Osteoblast (primary cell): ENCODE results near the gene WRNIP1. TPM values are rescaled to one million over a fixed set of nuclear protein-coding genes. Genes with fewer than 3 reads are reported as not detected.

Experiments
- DNase-seq: peaks from one replicate; pipeline ENCODE4 v3.0.0; 2011; ENCODE audit warnings: low spot score, mixed read lengths; ENCODE audit not compliant: insufficient read length; ENCODE audit errors: missing footprints
- H2AFZ ChIP-seq: 2 replicates; pipeline ENCODE4 v1.6.0; 2011; ENCODE audit warnings: mild to moderate bottlenecking, low read length
- H3K27ac ChIP-seq: 2 replicates; pipeline ENCODE4 v1.5.1; 2011; ENCODE audit warnings: mild to moderate bottlenecking, low read depth, low read length, moderate library complexity
- H3K27me3 ChIP-seq: 2 replicates; pipeline ENCODE4 v1.6.0; 2012; ENCODE audit warnings: mild to moderate bottlenecking, control low read depth, inconsistent platforms, low read length, moderate library complexity; ENCODE audit not compliant: insufficient read depth
- H3K36me3 ChIP-seq: 2 replicates; pipeline ENCODE4 v1.5.1; 2011; ENCODE audit warnings: mild to moderate bottlenecking, low read length, control low read depth, moderate library complexity; ENCODE audit not compliant: insufficient read depth
- H3K4me1 ChIP-seq: 2 replicates; pipeline ENCODE4 v1.5.1; 2011; ENCODE audit warnings: mild to moderate bottlenecking, low read length, control low read depth, moderate library complexity; ENCODE audit not compliant: insufficient read depth
- H3K4me2 ChIP-seq: 2 replicates; pipeline ENCODE4 v1.6.0; 2011; ENCODE audit warnings: mild to moderate bottlenecking, low read length; ENCODE audit not compliant: insufficient read depth
- H3K4me3 ChIP-seq: fragments of 200-600 bp; sonication (generic); 3 replicates; pipeline ENCODE4 v1.5.1; 2012; ENCODE audit warnings: mild to moderate bottlenecking, low read length, inconsistent platforms; ENCODE audit not compliant: insufficient read depth
- H3K79me2 ChIP-seq: 2 replicates; pipeline ENCODE4 v1.6.0; 2012; ENCODE audit warnings: mild to moderate bottlenecking, low read length, control low read depth, inconsistent platforms; ENCODE audit not compliant: insufficient read depth
- H3K9me3 ChIP-seq: 2 replicates; pipeline ENCODE4 v1.5.1; 2011; ENCODE audit warnings: low read depth, low read length, control low read depth
- H4K20me1 ChIP-seq: 2 replicates; pipeline ENCODE4 v1.6.0; 2012; ENCODE audit warnings: mild to moderate bottlenecking, low read length, control low read depth; ENCODE audit not compliant: insufficient read depth
- CTCF ChIP-seq: IDR thresholded peaks from 2 replicates; pipeline ENCODE4 v1.5.1; 2011; ENCODE audit warnings: mild to moderate bottlenecking, low read depth, low read length, moderate library complexity; ENCODE audit errors: extremely low read depth
- total RNA-seq: library from RNA; depleted of rRNA; stranded (reverse); fragments of >200 nt; gene quantifications from 2 replicates; pipeline ENCODE4 v1.2.3, GENCODE V29; 2012

Gene WRNIP1
- total RNA-seq, 1 donor = 25.3 TPM

- H3K4me1 ChIP-seq = peaks cover 13% of the 10 kb centered on the region
- TF ChIP-seq CTCF = no peak
- no peak for DNase-seq
- no peaks in the 10 kb centered on the region for H3K9me3 ChIP-seq
- no peaks in the 10 kb centered on the region for H3K36me3 ChIP-seq
- no peak overlapping the region for H3K4me3 ChIP-seq
- H3K27me3 ChIP-seq = no peaks in the 10 kb centered on the region
- H3K27ac ChIP-seq = no peak overlapping the region
- H4K20me1 ChIP-seq = peaks cover 21% of the 10 kb centered on the region
- no peak overlapping the region for H2AFZ ChIP-seq
- H3K79me2 ChIP-seq = peaks cover 27% of the 10 kb centered on the region
- H3K4me2 ChIP-seq = no peak overlapping the region
Observed at GRCh38 chr6:2763345-2763841, 1.8 kb upstream of the WRNIP1 start.

GRCh38 chr6:2763876-2764540, 1.2 kb upstream of the WRNIP1 start:
- H3K27me3 ChIP-seq = no peaks in the 10 kb centered on the region
- H2AFZ ChIP-seq = peak overlapping the region; percentile 91
- H3K79me2 ChIP-seq = peaks cover 33% of the 10 kb centered on the region
- H3K4me1 ChIP-seq = peaks cover 16% of the 10 kb centered on the region
- H3K9me3 ChIP-seq = no peaks in the 10 kb centered on the region
- DNase-seq = no peak
- no peaks in the 10 kb centered on the region for H3K36me3 ChIP-seq
- H3K4me2 ChIP-seq = peak overlapping the region; percentile 95
- peaks cover 25% of the 10 kb centered on the region for H4K20me1 ChIP-seq
- peak overlapping the region; percentile 96 for H3K27ac ChIP-seq
- no peak for TF ChIP-seq CTCF
- H3K4me3 ChIP-seq = peak overlapping the region; percentile 78

GRCh38 chr6:2764610-2765165, 505 bp upstream of the WRNIP1 start:
- peak; percentile 98 for DNase-seq

More at GRCh38 chr6:2764610-2765165, 505 bp upstream of the WRNIP1 start:
- H3K4me1 ChIP-seq = peaks cover 16% of the 10 kb centered on the region
- H3K4me2 ChIP-seq = peak overlapping the region; percentile 95
- TF ChIP-seq CTCF = no peak
- H3K9me3 ChIP-seq = no peaks in the 10 kb centered on the region
- H3K79me2 ChIP-seq = peaks cover 39% of the 10 kb centered on the region
- peaks cover 26% of the 10 kb centered on the region for H4K20me1 ChIP-seq
- H2AFZ ChIP-seq = peak overlapping the region; percentile 91
- H3K36me3 ChIP-seq = no peaks in the 10 kb centered on the region
- peak overlapping the region; percentile 96 for H3K27ac ChIP-seq
- no peaks in the 10 kb centered on the region for H3K27me3 ChIP-seq
- peak overlapping the region; percentile 78 for H3K4me3 ChIP-seq
